MM.1S (cell line): ENCODE results near the gene ACTR3C.

Source experiments
- DNase-seq: peaks from one replicate; pipeline ENCODE4 v3.0.0-alpha.2; 2015
- H2AFZ ChIP-seq: fragments of 300-600 bp; sonication (generic); 2 replicates; pipeline ENCODE4 v1.6.0; 2016; ENCODE audit warnings: antibody characterized with exemption, low read length
- H3F3A ChIP-seq: fragments of 300-600 bp; sonication (generic); 2 replicates; pipeline ENCODE4 v1.6.1; 2016; ENCODE audit warnings: mild to moderate bottlenecking, antibody characterized with exemption, low read length, moderate library complexity, mixed read lengths; ENCODE audit not compliant: insufficient read depth
- H3K27ac ChIP-seq: fragments of 300-600 bp; sonication (generic); 2 replicates; pipeline ENCODE4 v1.5.1; 2016; ENCODE audit warnings: mild to moderate bottlenecking, low read length
- H3K27me3 ChIP-seq: fragments of 300-600 bp; sonication (generic); replicated peaks from 2 replicates; pipeline ENCODE4 v1.6.0; 2016; ENCODE audit warnings: low read length; ENCODE audit not compliant: insufficient read depth
- H3K36me3 ChIP-seq: fragments of 300-600 bp; sonication (generic); replicated peaks from 2 replicates; pipeline ENCODE4 v1.6.1; 2016; ENCODE audit warnings: mild to moderate bottlenecking, low read length, mixed read lengths; ENCODE audit not compliant: insufficient read depth
- H3K4me1 ChIP-seq: fragments of 300-600 bp; sonication (generic); 2 replicates; pipeline ENCODE4 v1.6.1; 2016; ENCODE audit warnings: low read length, mixed read lengths
- H3K4me2 ChIP-seq: fragments of 300-600 bp; sonication (generic); 2 replicates; pipeline ENCODE4 v1.6.0; 2016; ENCODE audit warnings: low read depth, low read length
- H3K4me3 ChIP-seq: fragments of 300-600 bp; sonication (generic); 2 replicates; pipeline ENCODE4 v1.5.1; 2016; ENCODE audit warnings: low read length, mixed read lengths
- H3K79me2 ChIP-seq: fragments of 300-600 bp; sonication (generic); 2 replicates; pipeline ENCODE4 v1.6.1; 2016; ENCODE audit warnings: mixed run types, low read length, mixed read lengths
- H3K9ac ChIP-seq: fragments of 300-600 bp; sonication (generic); 2 replicates; pipeline ENCODE4 v1.6.1; 2016; ENCODE audit warnings: low read length, mixed read lengths
- H3K9me2 ChIP-seq: fragments of 300-600 bp; sonication (generic); replicated peaks from 2 replicates; pipeline ENCODE4 v1.6.1; 2016; ENCODE audit warnings: mild to moderate bottlenecking, low read length, mixed read lengths; ENCODE audit not compliant: insufficient read depth
- H3K9me3 ChIP-seq: fragments of 300-600 bp; sonication (generic); replicated peaks from 2 replicates; pipeline ENCODE4 v1.6.1; 2016; ENCODE audit warnings: mild to moderate bottlenecking, low read length, mixed read lengths; ENCODE audit not compliant: insufficient read depth
- H4K20me1 ChIP-seq: fragments of 300-600 bp; sonication (generic); 2 replicates; pipeline ENCODE4 v1.6.1; 2016; ENCODE audit warnings: mild to moderate bottlenecking, low read length, moderate library complexity, mixed read lengths; ENCODE audit not compliant: insufficient read depth
- CTCF ChIP-seq: fragments of 300-600 bp; sonication (generic); IDR thresholded peaks from 2 replicates; pipeline ENCODE4 v1.5.1; 2016; ENCODE audit warnings: antibody characterized with exemption, low read length, mixed read lengths
- EZH2 ChIP-seq: fragments of 300-600 bp; sonication (generic); optimal IDR thresholded peaks from 2 replicates; pipeline ENCODE3; 2017; ENCODE audit warnings: low read depth, mild to moderate bottlenecking, antibody characterized with exemption, low read length, mixed read lengths
- EZH2phosphoT487 ChIP-seq: fragments of 300-600 bp; sonication (generic); IDR thresholded peaks from 2 replicates; pipeline ENCODE4 v1.6.1; 2018; ENCODE audit warnings: antibody characterized with exemption, low read length

The ACTR3C gene

DNA sequence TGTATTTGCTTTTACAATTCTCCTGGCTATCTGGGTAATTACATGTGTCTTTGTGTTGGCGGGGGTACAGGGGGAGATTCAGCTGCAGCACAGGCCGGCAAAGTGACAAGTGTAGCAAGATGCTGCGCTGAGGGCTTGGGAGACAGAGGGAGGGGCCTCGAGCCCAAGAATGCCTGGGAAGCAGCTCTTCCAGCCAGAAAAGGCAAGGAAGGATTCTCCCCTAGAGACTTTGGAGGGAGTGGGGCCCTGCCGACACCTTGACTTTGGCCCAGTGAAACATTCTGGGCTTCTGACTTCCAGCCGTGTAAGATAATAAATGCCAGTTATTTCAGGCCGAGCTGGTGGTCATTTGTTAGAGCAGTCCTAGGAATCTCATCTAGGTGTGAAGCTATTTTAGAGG is 38.1 kb upstream of the ACTR3C start:
- no peak overlapping the region for H2AFZ ChIP-seq
- no peak overlapping the region for H3K4me2 ChIP-seq

GRCh38 chr7:150360363-150361058 is 37.2 kb upstream of the ACTR3C start:
- no peak overlapping the region for H3K27ac ChIP-seq
- no peak overlapping the region for H3K4me3 ChIP-seq
- DNase-seq, result no peak
- peaks cover 23% of the 10 kb centered on the region for H3F3A ChIP-seq
- H3K9ac ChIP-seq, result no peak overlapping the region
- no peaks in the 10 kb centered on the region for H3K79me2 ChIP-seq
- H3K27me3 ChIP-seq, result no peaks in the 10 kb centered on the region
- no peak for TF ChIP-seq CTCF
- H3K4me2 ChIP-seq, result no peak overlapping the region
- H3K9me3 ChIP-seq, result no peaks in the 10 kb centered on the region
- no peaks in the 10 kb centered on the region for H3K9me2 ChIP-seq
- H2AFZ ChIP-seq, result no peak overlapping the region
- H3K4me1 ChIP-seq, result peaks cover 31% of the 10 kb centered on the region
- H4K20me1 ChIP-seq, result no peaks in the 10 kb centered on the region
- H3K36me3 ChIP-seq, result no peaks in the 10 kb centered on the region

More for the DNA sequence above, 38.1 kb upstream of the ACTR3C start:
- Histone ChIP-seq H4K20me1 (no peaks in the 10 kb centered on the region), H3K9ac (no peak overlapping the region), H3K36me3 (no peaks in the 10 kb centered on the region), H3K9me2 (no peaks in the 10 kb centered on the region), H3K27ac (no peak overlapping the region), H3K79me2 (no peaks in the 10 kb centered on the region), H3K27me3 (no peaks in the 10 kb centered on the region), H3K4me3 (no peak overlapping the region), H3K9me3 (no peaks in the 10 kb centered on the region), H3K4me1 (peaks cover 30% of the 10 kb centered on the region), H3F3A (peaks cover 23% of the 10 kb centered on the region)
- TF ChIP-seq EZH2phosphoT487 (no peak), EZH2 (no peak), CTCF (no peak)
- DNase-seq, result no peak

DNA sequence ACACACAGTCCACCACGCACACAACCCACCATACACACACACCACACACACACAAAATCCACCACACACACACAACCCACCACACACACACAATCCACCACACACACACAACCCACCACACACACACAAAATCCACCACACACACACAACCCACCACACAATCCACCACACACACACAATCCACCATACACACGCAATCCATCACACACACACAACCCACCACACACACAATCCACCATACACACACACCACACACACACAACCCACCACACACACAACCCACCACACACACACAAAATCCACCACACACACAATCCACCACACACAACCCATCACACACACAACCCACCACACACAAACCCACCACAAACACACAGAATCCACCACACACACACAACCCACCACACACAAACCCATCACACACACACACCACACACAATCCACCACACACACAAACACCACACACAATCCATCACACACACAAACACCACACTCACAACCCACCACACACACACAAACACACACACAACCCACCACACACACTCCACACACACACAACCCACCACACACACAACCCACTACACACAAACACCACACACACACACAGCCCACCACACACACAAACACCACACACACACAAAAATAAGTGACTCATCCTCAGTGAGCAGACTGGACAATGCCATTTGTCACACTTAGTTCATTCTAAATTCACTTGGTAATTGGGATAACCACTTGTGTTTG is 36.4 kb upstream of the ACTR3C start:
- peaks cover 23% of the 10 kb centered on the region for H3F3A ChIP-seq
- no peak overlapping the region for H3K27ac ChIP-seq
- no peaks in the 10 kb centered on the region for H3K79me2 ChIP-seq
- DNase-seq, result no peak
- no peaks in the 10 kb centered on the region for H4K20me1 ChIP-seq
- peaks cover 33% of the 10 kb centered on the region for H3K4me1 ChIP-seq
- H3K27me3 ChIP-seq, result no peaks in the 10 kb centered on the region
- no peaks in the 10 kb centered on the region for H3K9me3 ChIP-seq
- no peaks in the 10 kb centered on the region for H3K9me2 ChIP-seq
- H2AFZ ChIP-seq, result no peak overlapping the region
- no peak overlapping the region for H3K9ac ChIP-seq
- no peak overlapping the region for H3K4me2 ChIP-seq
- no peaks in the 10 kb centered on the region for H3K36me3 ChIP-seq
- H3K4me3 ChIP-seq, result no peak overlapping the region
- TF ChIP-seq EZH2phosphoT487, result no peak
- TF ChIP-seq EZH2, result no peak
- TF ChIP-seq CTCF, result no peak
